ENCODE data around the gene SLAMF1. TPM values are rescaled to one million over a fixed set of nuclear protein-coding genes. Genes with fewer than 3 reads are reported as not detected.

SLAMF1 gene
- total RNA-seq, 6 experiments from 2014 or later: not detected

GRCh38 chr1:160646180-160646579 is 664 bp downstream of the SLAMF1 start:
- Mint-ChIP-seq H3K4me3 (no peak overlapping the region), H3K27ac (no peak overlapping the region), H3K4me1 (ENCODE audit: low read depth) (no peaks in the 10 kb centered on the region; the same call in 1 of the 2 replicates), H3K27me3 (ENCODE audit: insufficient read depth) (peaks cover 3% of the 10 kb centered on the region; the same call in 1 of the 2 replicates), H3K36me3 (ENCODE audit: low read depth) (no peaks in the 10 kb centered on the region), H3K9me3 (no peaks in the 10 kb centered on the region)
- DNase-seq: no peak
- no peak for TF ChIP-seq CTCF (IDR thresholded peaks at IDR 0.05)

GRCh38 chr1:160645386-160646130 is 1.3 kb downstream of the SLAMF1 start:
- no peak for TF ChIP-seq CTCF (IDR thresholded peaks at IDR 0.05)
- no peaks in the 10 kb centered on the region for H3K36me3 Mint-ChIP-seq (ENCODE audit: low read depth)
- no peaks in the 10 kb centered on the region for H3K4me1 Mint-ChIP-seq (ENCODE audit: low read depth)
- H3K27ac Mint-ChIP-seq: no peak overlapping the region
- no peak for DNase-seq
- H3K27me3 Mint-ChIP-seq (ENCODE audit: insufficient read depth): peaks cover 5% of the 10 kb centered on the region
- H3K4me3 Mint-ChIP-seq: no peak overlapping the region
- H3K9me3 Mint-ChIP-seq: no peaks in the 10 kb centered on the region

- no peak for TF ChIP-seq CTCF (IDR thresholded peaks at IDR 0.05)
- Mint-ChIP-seq H3K4me3 (no peak overlapping the region), H3K36me3 (ENCODE audit: low read depth) (no peaks in the 10 kb centered on the region), H3K27ac (no peak overlapping the region), H3K4me1 (ENCODE audit: low read depth) (peaks cover 7% of the 10 kb centered on the region), H3K27me3 (ENCODE audit: insufficient read depth) (peaks cover 5% of the 10 kb centered on the region), H3K9me3 (no peaks in the 10 kb centered on the region)
- no peak for DNase-seq
Observed at GRCh38 chr1:160644399-160644798, 2.4 kb downstream of the SLAMF1 start.

GRCh38 chr1:160643138-160643537 is 3.7 kb downstream of the SLAMF1 start:
- TF ChIP-seq CTCF (IDR thresholded peaks at IDR 0.05): no peak
- no peak overlapping the region for H3K27ac Mint-ChIP-seq
- H3K4me3 Mint-ChIP-seq: no peak overlapping the region
- peaks cover 20% of the 10 kb centered on the region for H3K4me1 Mint-ChIP-seq (ENCODE audit: low read depth)
- peaks cover 5% of the 10 kb centered on the region for H3K27me3 Mint-ChIP-seq (ENCODE audit: insufficient read depth)
- DNase-seq: no peak
- no peaks in the 10 kb centered on the region for H3K36me3 Mint-ChIP-seq (ENCODE audit: low read depth)
- no peaks in the 10 kb centered on the region for H3K9me3 Mint-ChIP-seq

GRCh38 chr1:160642281-160642644 is 4.6 kb downstream of the SLAMF1 start:
- TF ChIP-seq CTCF (IDR thresholded peaks at IDR 0.05): no peak
- H3K27me3 Mint-ChIP-seq (ENCODE audit: insufficient read depth): peaks cover 5% of the 10 kb centered on the region

More at GRCh38 chr1:160642281-160642644, 4.6 kb downstream of the SLAMF1 start:
- Mint-ChIP-seq H3K4me3 (no peak overlapping the region), H3K27ac (no peak overlapping the region), H3K36me3 (ENCODE audit: low read depth) (no peaks in the 10 kb centered on the region), H3K4me1 (ENCODE audit: low read depth) (peaks cover 28% of the 10 kb centered on the region), H3K9me3 (no peaks in the 10 kb centered on the region)
- DNase-seq: no peak
